ENCODE data around the gene TPK1.

Gene TPK1

DNA sequence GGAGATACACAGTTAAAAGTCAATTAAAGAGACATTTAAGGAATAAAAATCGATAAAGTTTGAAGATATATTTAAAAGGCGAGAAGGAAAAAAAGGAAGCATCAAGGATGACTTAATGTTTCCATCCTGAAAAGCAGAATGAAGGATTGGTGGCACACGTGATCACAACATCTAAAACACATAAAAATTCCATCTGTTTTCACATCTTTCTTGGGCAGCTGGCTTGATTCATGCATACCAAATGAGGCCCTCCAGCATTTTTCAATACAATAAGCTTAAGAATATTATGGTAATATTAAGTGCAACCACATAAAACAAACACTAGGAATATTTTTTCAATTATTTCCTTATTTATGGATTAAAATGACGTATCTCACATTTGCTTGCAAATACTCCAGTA, 112.6 kb downstream of the TPK1 start:
- no peak for DNase-seq (ENCODE audit: low read depth)
- H3K4me3 ChIP-seq (ENCODE audit: low read depth, low read length): no peak overlapping the region
- TF ChIP-seq CTCF (IDR thresholded peaks at IDR 0.05; ENCODE audit: low read depth, low read length): no peak
- no peak for TF ChIP-seq POLR2A (IDR thresholded peaks at IDR 0.05; ENCODE audit: extremely low read depth, insufficient read length)
- no peak for TF ChIP-seq MAX (IDR thresholded peaks at IDR 0.05; ENCODE audit: low read depth, low read length)
- TF ChIP-seq MYC (IDR thresholded peaks at IDR 0.05; ENCODE audit: low read depth, low read length): no peak

GRCh38 chr7:144720710-144721109, 115.1 kb downstream of the TPK1 start:
- H3K4me3 ChIP-seq (ENCODE audit: low read depth, low read length): no peak overlapping the region
- TF ChIP-seq POLR2A (IDR thresholded peaks at IDR 0.05; ENCODE audit: extremely low read depth, insufficient read length) (no peak), MYC (IDR thresholded peaks at IDR 0.05; ENCODE audit: low read depth, low read length) (no peak), MAX (IDR thresholded peaks at IDR 0.05; ENCODE audit: low read depth, low read length) (no peak), CTCF (IDR thresholded peaks at IDR 0.05; ENCODE audit: low read depth, low read length) (no peak)
- DNase-seq (ENCODE audit: low read depth): no peak

- DNase-seq (ENCODE audit: low read depth): no peak
- TF ChIP-seq POLR2A (IDR thresholded peaks at IDR 0.05; ENCODE audit: extremely low read depth, insufficient read length): no peak
- no peak for TF ChIP-seq MYC (IDR thresholded peaks at IDR 0.05; ENCODE audit: low read depth, low read length)
- no peak for TF ChIP-seq MAX (IDR thresholded peaks at IDR 0.05; ENCODE audit: low read depth, low read length)
- no peak for TF ChIP-seq CTCF (IDR thresholded peaks at IDR 0.05; ENCODE audit: low read depth, low read length)
- H3K4me3 ChIP-seq (ENCODE audit: low read depth, low read length): no peak overlapping the region
Observed at GRCh38 chr7:144720149-144720548, 115.7 kb downstream of the TPK1 start.

DNA sequence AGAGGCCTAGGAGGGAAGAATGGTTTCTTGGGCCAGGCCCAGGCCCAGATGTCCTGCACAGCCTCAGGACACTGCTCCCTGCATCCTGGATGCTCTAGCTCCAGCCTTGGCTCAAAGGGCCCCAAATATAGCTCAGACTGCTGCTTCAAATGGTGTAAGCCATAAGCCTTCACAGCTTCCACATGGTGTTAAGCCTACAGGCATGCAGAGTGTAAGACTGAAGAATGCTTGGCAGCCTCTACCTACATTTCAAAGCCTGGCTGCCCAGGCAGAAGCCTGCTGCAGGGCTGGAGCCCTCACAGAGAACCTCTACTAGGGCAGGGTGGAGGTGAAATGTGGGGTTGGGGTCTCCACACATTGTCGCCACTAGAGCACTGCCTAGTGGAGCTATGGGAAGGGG, 118.1 kb downstream of the TPK1 start:
- DNase-seq (ENCODE audit: low read depth): no peak
- no peak overlapping the region for H3K4me3 ChIP-seq (ENCODE audit: low read depth, low read length)
- TF ChIP-seq CTCF (IDR thresholded peaks at IDR 0.05; ENCODE audit: low read depth, low read length) (no peak), MYC (IDR thresholded peaks at IDR 0.05; ENCODE audit: low read depth, low read length) (no peak), POLR2A (IDR thresholded peaks at IDR 0.05; ENCODE audit: extremely low read depth, insufficient read length) (no peak), MAX (IDR thresholded peaks at IDR 0.05; ENCODE audit: low read depth, low read length) (no peak)

GRCh38 chr7:144713850-144714249, 122.0 kb downstream of the TPK1 start:
- TF ChIP-seq CTCF (IDR thresholded peaks at IDR 0.05; ENCODE audit: low read depth, low read length) (no peak), MYC (IDR thresholded peaks at IDR 0.05; ENCODE audit: low read depth, low read length) (no peak), POLR2A (IDR thresholded peaks at IDR 0.05; ENCODE audit: extremely low read depth, insufficient read length) (no peak), MAX (IDR thresholded peaks at IDR 0.05; ENCODE audit: low read depth, low read length) (no peak)
- DNase-seq (ENCODE audit: low read depth): no peak
- no peak overlapping the region for H3K4me3 ChIP-seq (ENCODE audit: low read depth, low read length)

DNA sequence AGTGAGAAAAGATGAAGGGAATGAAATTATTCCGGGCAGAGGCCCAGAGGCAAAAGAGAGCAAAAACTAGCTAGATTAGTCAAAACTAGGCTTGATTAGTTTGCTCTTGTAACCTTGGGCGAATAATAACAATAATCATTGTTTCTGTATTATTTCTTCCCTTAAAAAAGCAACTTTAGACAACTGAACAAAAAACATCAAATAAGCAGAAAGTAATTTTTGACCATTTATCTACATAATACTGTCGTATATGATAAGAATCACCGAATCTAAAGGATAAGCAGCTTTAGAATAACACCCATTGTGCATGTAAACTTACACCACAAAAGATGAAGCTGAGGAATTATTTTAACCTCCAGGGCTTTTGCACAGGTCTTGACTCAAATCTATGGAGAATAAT, 125.1 kb downstream of the TPK1 start:
- TF ChIP-seq CTCF (IDR thresholded peaks at IDR 0.05; ENCODE audit: low read depth, low read length): no peak
- TF ChIP-seq MAX (IDR thresholded peaks at IDR 0.05; ENCODE audit: low read depth, low read length): no peak
- TF ChIP-seq POLR2A (IDR thresholded peaks at IDR 0.05; ENCODE audit: extremely low read depth, insufficient read length): no peak
- no peak for TF ChIP-seq MYC (IDR thresholded peaks at IDR 0.05; ENCODE audit: low read depth, low read length)
- no peak overlapping the region for H3K4me3 ChIP-seq (ENCODE audit: low read depth, low read length)
- DNase-seq (ENCODE audit: low read depth): no peak

Measured in NB4 (cell line).